Spleen (tissue), 11 donors: ENCODE results near the gene CAPS2. TPM values are rescaled to one million over a fixed set of nuclear protein-coding genes. Genes with fewer than 3 reads are reported as not detected.
"Not testable (repeated sequence)": the region's sequence is repeated elsewhere in the genome, so short reads cannot be mapped to it uniquely, and the experiment has no call there.

Source experiments
- DNase-seq: peaks from one replicate; pipeline ENCODE4 v3.0.0-alpha.2; 2020
- H3K27ac ChIP-seq, 8 donors: fragments of 200-600 bp; sonication (generic) in 7 of 8; 1 replicate in 4 of 8; 2 replicates in 4 of 8; pipeline versions ENCODE4 v1.5.0 to v1.8.0; 2016 to 2021; ENCODE audit warnings: inconsistent platforms in 4 of 8, mild to moderate bottlenecking in 4 of 8, moderate library complexity in 1 of 8
- H3K27me3 ChIP-seq, 7 donors: fragments of 200-600 bp; sonication (generic) in 6 of 7; replicated peaks in 1 of 7; 1 replicate in 4 of 7; 2 replicates in 3 of 7; pipeline versions ENCODE4 v1.5.0 to v1.8.0; 2016 to 2021; ENCODE audit warnings: inconsistent platforms in 3 of 7, mild to moderate bottlenecking in 1 of 7
- H3K36me3 ChIP-seq, 6 donors: fragments of 200-600 bp; sonication (generic) in 5 of 6; 1 replicate in 4 of 6; 2 replicates in 2 of 6; pipeline versions ENCODE4 v1.5.0 to v1.8.0; 2016 to 2021; ENCODE audit warnings: inconsistent platforms in 2 of 6
- H3K4me1 ChIP-seq, 6 donors: fragments of 200-600 bp; sonication (generic) in 5 of 6; 1 replicate in 3 of 6; 2 replicates in 3 of 6; pipeline versions ENCODE4 v1.5.0 to v1.8.0; 2016 to 2021; ENCODE audit warnings: inconsistent platforms in 3 of 6
- H3K4me3 ChIP-seq, 8 donors: fragments of 200-600 bp; sonication (generic) in 7 of 8; 1 replicate in 4 of 8; 2 replicates in 4 of 8; pipeline versions ENCODE4 v1.5.0 to v1.8.0; 2016 to 2021; ENCODE audit warnings: inconsistent platforms in 4 of 8, mild to moderate bottlenecking in 4 of 8, moderate library complexity in 2 of 8
- H3K9me3 ChIP-seq, 8 donors: fragments of 200-600 bp; sonication (generic) in 7 of 8; 1 replicate in 4 of 8; 2 replicates in 4 of 8; pipeline versions ENCODE4 v1.5.0 to v1.8.0; 2016 to 2021; ENCODE audit warnings: inconsistent platforms in 4 of 8
- POLR2A ChIP-seq, 3 donors: fragments of 450-650 bp; IDR thresholded peaks; one replicate each; pipeline ENCODE4 v1.5.1; 2017; ENCODE audit warnings: antibody characterized with exemption in 3 of 3, mild to moderate bottlenecking in 1 of 3
- POLR2AphosphoS5 ChIP-seq, 3 donors: sonication (generic); formaldehyde crosslinking; IDR thresholded peaks; one replicate each; pipeline ENCODE4 v1.5.1; 2017; ENCODE audit warnings: antibody characterized with exemption in 3 of 3
- WGBS, 5 donors: extraction: QIAGEN DNeasy Blood & Tissue Kit in 3 of 5; methylation state at CpG; one replicate each; pipeline versions ENCODE4 v1.1.5 to v1.1.7; 2013 to 2018; 5-methylcytosine and 5-hydroxymethylcytosine counted together
- intact Hi-C: fragments of 100-400 bp; cut with DNase I; formaldehyde crosslinking; loops from one replicate; pipeline ENCODE4 v1.15.0; 2023; ENCODE audit warnings: low total_unique reads
- polyA plus RNA-seq, 3 donors: library from polyadenylated mRNA; stranded (reverse); fragments of 200-250 nt; gene quantifications; one replicate each; pipeline ENCODE4 v1.2.1, GENCODE V29; 2013
- total RNA-seq, 7 donors: library from RNA; depleted of rRNA in 3 of 7; stranded (reverse); fragments of >200 nt in 3 of 7; fragmentation: NEBNext Ultra II Directional in 4 of 7; extraction: Animal tissue kit (Norgen Biotek cat#: 25700) in 4 of 7; gene quantifications; one replicate each; pipeline versions ENCODE4 v1.1.0 to v1.2.1, GENCODE V29; 2016 to 2021
- TF ChIP-seq, protein P1 (sequence below), 11 experiments: fragments of 200-600 bp in 7 of 11; fragments of 450-650 bp in 4 of 11; sonication (generic) in 4 of 11; IDR thresholded peaks in 8 of 11; conservative IDR thresholded peaks in 3 of 11; 1 replicate in 7 of 11; 2 replicates in 4 of 11; pipeline versions ENCODE4 v1.4.0 to v1.8.0; 2016 to 2021; ENCODE audit warnings: antibody characterized with exemption in 11 of 11, inconsistent platforms in 4 of 11, mild to moderate bottlenecking in 1 of 11
- donor health status: healthy with polysubstance abuse.
- donor health status: DM: no; HTN: no; CAD: no; lungs with moderate emphysema.
- donor health status: DM: no; HTN: no; CAD: no.
- donor health status: Bipolar disorder and iron deficiency.
- donor health status: healthy.
- donor health status: DM: no; HTN: no; CAD: no.
- donor health status: DM: yes; HTN: yes; CAD: no.

Gene CAPS2
- total and polyA plus RNA-seq, 10 donors, result 1.5 to 29.6 (median 15.4) TPM

DNA sequence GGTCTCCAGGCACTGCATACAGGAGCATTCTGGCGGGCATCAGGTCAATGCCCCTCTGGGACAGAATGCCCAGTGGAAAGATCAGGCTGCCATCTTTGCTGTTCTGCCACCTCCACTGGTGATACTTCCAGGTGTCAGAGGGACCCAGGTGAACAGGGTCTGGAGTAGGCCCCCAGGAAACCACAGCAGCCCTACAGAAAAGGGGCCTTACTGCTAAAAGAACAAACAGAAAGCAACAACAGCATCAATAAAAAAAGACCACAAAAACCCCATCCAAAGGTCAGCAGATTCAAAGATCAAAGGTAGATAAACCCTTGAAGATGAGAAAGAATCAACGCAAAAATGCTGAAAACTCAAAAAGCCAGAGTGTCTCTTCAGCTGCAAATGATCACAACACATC lies 20.3 kb upstream of the CAPS2 start:
- H3K9me3 ChIP-seq, result peaks cover 0 to 34% (median 26%) of the 10 kb centered on the region in 8 donors
- no peaks in the 10 kb centered on the region for H3K27me3 ChIP-seq
- intact Hi-C loops, result no loop called here
- no peaks in the 10 kb centered on the region for H3K4me1 ChIP-seq
- DNase-seq, result no peak
- WGBS, 5 donors, result 73 to 90% (median 82%) methylated on average over 2 of the region's 2 CpGs
- H3K27ac ChIP-seq, result no peak overlapping the region
- TF ChIP-seq POLR2AphosphoS5 (IDR thresholded peaks at IDR 0.05) (no peak), POLR2A (IDR thresholded peaks at IDR 0.05) (no peak)
- TF ChIP-seq, protein P1, sequence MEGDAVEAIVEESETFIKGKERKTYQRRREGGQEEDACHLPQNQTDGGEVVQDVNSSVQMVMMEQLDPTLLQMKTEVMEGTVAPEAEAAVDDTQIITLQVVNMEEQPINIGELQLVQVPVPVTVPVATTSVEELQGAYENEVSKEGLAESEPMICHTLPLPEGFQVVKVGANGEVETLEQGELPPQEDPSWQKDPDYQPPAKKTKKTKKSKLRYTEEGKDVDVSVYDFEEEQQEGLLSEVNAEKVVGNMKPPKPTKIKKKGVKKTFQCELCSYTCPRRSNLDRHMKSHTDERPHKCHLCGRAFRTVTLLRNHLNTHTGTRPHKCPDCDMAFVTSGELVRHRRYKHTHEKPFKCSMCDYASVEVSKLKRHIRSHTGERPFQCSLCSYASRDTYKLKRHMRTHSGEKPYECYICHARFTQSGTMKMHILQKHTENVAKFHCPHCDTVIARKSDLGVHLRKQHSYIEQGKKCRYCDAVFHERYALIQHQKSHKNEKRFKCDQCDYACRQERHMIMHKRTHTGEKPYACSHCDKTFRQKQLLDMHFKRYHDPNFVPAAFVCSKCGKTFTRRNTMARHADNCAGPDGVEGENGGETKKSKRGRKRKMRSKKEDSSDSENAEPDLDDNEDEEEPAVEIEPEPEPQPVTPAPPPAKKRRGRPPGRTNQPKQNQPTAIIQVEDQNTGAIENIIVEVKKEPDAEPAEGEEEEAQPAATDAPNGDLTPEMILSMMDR (IDR thresholded peaks at IDR 0.05 in 8 of 11, conservative IDR thresholded peaks at IDR 0.05 in 3 of 11), result no peak
- no peaks in the 10 kb centered on the region for H3K36me3 ChIP-seq
- H3K4me3 ChIP-seq, result no peak overlapping the region

DNA sequence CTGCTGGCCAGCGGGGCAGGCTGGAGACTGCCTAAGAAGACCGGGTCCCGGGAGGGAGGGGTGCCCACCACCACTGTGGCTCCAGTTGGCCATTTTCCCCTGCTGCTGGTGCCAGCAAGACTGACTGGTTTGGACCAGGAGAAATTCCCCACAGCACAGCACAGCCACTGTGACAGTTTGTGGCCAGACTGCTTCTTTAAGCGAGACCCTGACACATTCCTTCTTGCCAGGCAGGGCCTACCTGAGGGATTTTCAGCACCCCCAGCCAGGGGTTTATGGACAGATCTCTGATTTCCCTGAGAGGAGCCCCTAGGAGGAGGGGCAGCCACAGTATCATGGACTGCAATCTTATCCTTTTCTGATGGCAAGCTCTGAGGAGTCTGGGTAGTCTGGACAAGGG lies 19.8 kb upstream of the CAPS2 start:
- peak; percentile 46 for DNase-seq
- H3K27ac ChIP-seq, result no peak overlapping the region
- no peaks in the 10 kb centered on the region for H3K27me3 ChIP-seq
- H3K4me1 ChIP-seq, result no peaks in the 10 kb centered on the region
- peaks cover 0 to 29% (median 21%) of the 10 kb centered on the region in 8 donors for H3K9me3 ChIP-seq
- TF ChIP-seq POLR2AphosphoS5 (IDR thresholded peaks at IDR 0.05), result no peak
- TF ChIP-seq, protein P1 (IDR thresholded peaks at IDR 0.05 in 8 of 11, conservative IDR thresholded peaks at IDR 0.05 in 3 of 11), result no peak
- no peak for TF ChIP-seq POLR2A (IDR thresholded peaks at IDR 0.05)
- intact Hi-C loops, result no loop called here
- 93 to 98% (median 95%) methylated on average over 4 of the region's 4 CpGs for WGBS, 5 donors
- H3K36me3 ChIP-seq, result no peaks in the 10 kb centered on the region
- H3K4me3 ChIP-seq, result no peak overlapping the region

DNA sequence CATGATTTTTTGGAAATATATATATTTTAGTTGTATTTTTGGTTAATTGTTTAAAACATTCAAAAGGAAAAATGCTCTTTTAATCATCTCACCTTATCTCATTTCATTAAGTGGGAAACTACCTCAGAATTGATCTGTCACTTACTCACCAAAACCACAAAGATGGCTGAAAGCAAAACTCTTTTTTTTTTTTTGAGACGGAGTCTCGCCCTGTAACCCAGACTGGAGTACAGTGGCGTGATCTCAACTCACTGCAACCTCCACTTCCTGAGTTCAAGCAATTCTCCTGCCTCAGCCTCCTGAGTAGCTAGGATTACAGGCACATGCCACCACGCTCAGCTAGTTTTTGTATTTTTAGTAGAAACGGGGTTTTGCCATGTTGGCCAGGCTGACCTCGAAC lies 16.1 kb upstream of the CAPS2 start:
- H3K9me3 ChIP-seq, H3K27me3 ChIP-seq, H3K36me3 ChIP-seq, intact Hi-C loops, H3K4me1 ChIP-seq, H3K4me3 ChIP-seq, H3K27ac ChIP-seq, DNase-seq: not testable (repeated sequence)
- 74 to 88% (median 78%) methylated on average over 6 of the region's 6 CpGs for WGBS, 5 donors

DNA sequence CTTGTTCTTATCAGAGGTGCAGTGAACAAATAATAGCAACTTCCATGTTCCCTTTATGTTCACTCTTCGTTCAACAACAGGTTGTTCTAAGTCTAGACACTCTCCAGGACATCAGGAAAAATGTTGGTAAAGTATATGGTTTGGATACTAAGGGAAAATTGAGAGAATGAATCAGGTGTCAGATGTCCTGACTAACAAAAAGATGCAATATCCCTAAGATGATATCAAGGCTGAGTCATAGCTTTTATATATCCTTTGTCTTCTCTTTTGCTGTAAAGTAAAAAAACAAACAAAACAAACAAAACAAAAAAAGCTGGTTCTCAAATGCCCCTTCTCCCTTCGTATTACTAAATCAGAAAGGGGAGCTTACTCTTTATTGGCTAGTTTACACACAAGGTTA lies 15.4 kb upstream of the CAPS2 start:
- no peak for DNase-seq
- no peak overlapping the region for H3K27ac ChIP-seq

More for the DNA sequence above, 15.4 kb upstream of the CAPS2 start:
- intact Hi-C loops, result no loop called here
- no peaks in the 10 kb centered on the region for H3K9me3 ChIP-seq
- no peaks in the 10 kb centered on the region for H3K4me1 ChIP-seq
- no peaks in the 10 kb centered on the region for H3K36me3 ChIP-seq
- TF ChIP-seq, protein P1 (IDR thresholded peaks at IDR 0.05 in 8 of 11, conservative IDR thresholded peaks at IDR 0.05 in 3 of 11), result no peak
- no peak for TF ChIP-seq POLR2AphosphoS5 (IDR thresholded peaks at IDR 0.05)
- TF ChIP-seq POLR2A (IDR thresholded peaks at IDR 0.05), result no peak
- 78 to 95% (median 80%) methylated on average over 2 of the region's 2 CpGs for WGBS, 5 donors
- H3K27me3 ChIP-seq, result no peaks in the 10 kb centered on the region
- H3K4me3 ChIP-seq, result no peak overlapping the region
